Endodermal cell (in vitro differentiated cells): Measurements from ENCODE around the gene MRPS30. TPM values are rescaled to one million over a fixed set of nuclear protein-coding genes. Genes with fewer than 3 reads are reported as not detected.

ENCODE experiments used
- DNase-seq: peaks from one replicate; pipeline ENCODE4 v3.0.0-alpha.2; 2017
- H3K27ac ChIP-seq: 2 replicates; pipeline ENCODE4 v1.5.1; 2013; ENCODE audit warnings: mild to moderate bottlenecking, low read depth, low read length, moderate library complexity
- H3K27me3 ChIP-seq: 2 replicates; pipeline ENCODE4 v1.6.1; 2013; ENCODE audit warnings: mild to moderate bottlenecking, low read length, moderate library complexity; ENCODE audit not compliant: insufficient read depth, control insufficient read depth, poor library complexity, severe bottlenecking
- H3K36me3 ChIP-seq: 2 replicates; pipeline ENCODE4 v1.7.0; 2013; ENCODE audit warnings: mild to moderate bottlenecking, low read length, moderate library complexity; ENCODE audit not compliant: control insufficient read depth, insufficient read depth
- H3K4me1 ChIP-seq: one replicate; pipeline ENCODE4 v1.7.0; 2013; ENCODE audit warnings: low read length; ENCODE audit not compliant: control insufficient read depth, insufficient read depth
- H3K4me3 ChIP-seq: 2 replicates; pipeline ENCODE4 v1.5.1; 2013; ENCODE audit warnings: mild to moderate bottlenecking, low read length, moderate library complexity
- H3K9ac ChIP-seq: 2 replicates; pipeline ENCODE4 v1.6.1; 2013; ENCODE audit warnings: mild to moderate bottlenecking, low read length, moderate library complexity; ENCODE audit not compliant: poor library complexity, severe bottlenecking; ENCODE audit errors: extremely low read depth
- H3K9me3 ChIP-seq: 2 replicates; pipeline ENCODE4 v1.6.1; 2013; ENCODE audit warnings: mild to moderate bottlenecking, low read length, moderate library complexity; ENCODE audit not compliant: control insufficient read depth
- H3K27ac Mint-ChIP-seq: 2 replicates; pipeline ENCODE4 v1.8.0; 2020; ENCODE audit warnings: mixed read lengths
- H3K27me3 Mint-ChIP-seq: 2 replicates; pipeline ENCODE4 v1.8.0; 2021; ENCODE audit warnings: mild to moderate bottlenecking, mixed read lengths; ENCODE audit not compliant: insufficient read depth
- H3K36me3 Mint-ChIP-seq: 2 replicates; pipeline ENCODE4 v1.8.0; 2020; ENCODE audit warnings: low read depth, mixed read lengths
- H3K4me1 Mint-ChIP-seq: 2 replicates; pipeline ENCODE4 v1.8.0; 2020; ENCODE audit warnings: mixed read lengths
- H3K4me3 Mint-ChIP-seq: 2 replicates; pipeline ENCODE4 v1.8.0; 2020; ENCODE audit warnings: mild to moderate bottlenecking, moderate library complexity, mixed read lengths
- H3K9me3 Mint-ChIP-seq: 2 replicates; pipeline ENCODE4 v1.8.0; 2020; ENCODE audit warnings: mild to moderate bottlenecking, mixed read lengths
- CTCF ChIP-seq: fragments of 200-600 bp; sonication (generic); conservative IDR thresholded peaks from 2 replicates; pipeline ENCODE4 v1.5.0; 2021; ENCODE audit warnings: antibody characterized with exemption, mild to moderate bottlenecking
- WGBS, 2 experiments: methylation state at CpG; one replicate each; pipeline versions ENCODE4 v1.1.5 to v1.1.7; 2013; ENCODE audit warnings: missing lambda C conversion rate in 2 of 2, mixed read lengths in 1 of 2; ENCODE audit not compliant: insufficient coverage in 1 of 2, insufficient read length in 1 of 2; 5-methylcytosine and 5-hydroxymethylcytosine counted together
- total RNA-seq, 2 donors: library from RNA; stranded (reverse); fragmentation: NEBNext Ultra II Directional in 1 of 2; extraction: Animal tissue kit (Norgen Biotek cat#: 25700) in 1 of 2; gene quantifications; 2 replicates in 1 of 2; 3 replicates in 1 of 2; pipeline ENCODE4 v1.2.1, GENCODE V29; 2021

The MRPS30 gene
- total RNA-seq, 2 donors from 2014 or later, result 47.1 to 54.2 TPM

- H3K27ac Mint-ChIP-seq, result no peak overlapping the region
- H3K27me3 ChIP-seq, result no peaks in the 10 kb centered on the region
- DNase-seq, result no peak
- H3K9me3 Mint-ChIP-seq, result no peaks in the 10 kb centered on the region
- no peaks in the 10 kb centered on the region for H3K9me3 ChIP-seq
- H3K4me3 Mint-ChIP-seq, result no peak overlapping the region
- H3K27me3 Mint-ChIP-seq, result no peaks in the 10 kb centered on the region
- H3K4me3 ChIP-seq, result no peak overlapping the region
- WGBS, 2 experiments, result 98 to 100% methylated on average over 2 to 4 of the region's 4 CpGs
- no peaks in the 10 kb centered on the region for H3K4me1 Mint-ChIP-seq
- H3K27ac ChIP-seq, result no peak overlapping the region
- H3K4me1 ChIP-seq, result no peaks in the 10 kb centered on the region
- no peaks in the 10 kb centered on the region for H3K36me3 ChIP-seq
- H3K36me3 Mint-ChIP-seq, result no peaks in the 10 kb centered on the region
- no peak for TF ChIP-seq CTCF
- H3K9ac ChIP-seq, result no peak overlapping the region
Measured at GRCh38 chr5:44845777-44846176, 37.0 kb downstream of the MRPS30 start.

- 91 to 97% methylated on average over 5 of the region's 5 CpGs for WGBS, 2 experiments
- no peak for TF ChIP-seq CTCF
- Histone ChIP-seq H3K9ac (no peak overlapping the region), H3K4me1 (no peaks in the 10 kb centered on the region), H3K4me3 (no peak overlapping the region), H3K36me3 (no peaks in the 10 kb centered on the region), H3K9me3 (no peaks in the 10 kb centered on the region), H3K27ac (no peak overlapping the region), H3K27me3 (no peaks in the 10 kb centered on the region)
- H3K4me1 Mint-ChIP-seq, result no peaks in the 10 kb centered on the region
- no peak overlapping the region for H3K4me3 Mint-ChIP-seq
- H3K27me3 Mint-ChIP-seq, result no peaks in the 10 kb centered on the region
- no peak overlapping the region for H3K27ac Mint-ChIP-seq
- no peaks in the 10 kb centered on the region for H3K36me3 Mint-ChIP-seq
- no peaks in the 10 kb centered on the region for H3K9me3 Mint-ChIP-seq
- DNase-seq, result no peak
Measured at GRCh38 chr5:44847206-44847852, 38.6 kb downstream of the MRPS30 start.

- DNase-seq, result no peak
- Histone ChIP-seq H3K9ac (no peak overlapping the region), H3K4me3 (no peak overlapping the region), H3K36me3 (no peaks in the 10 kb centered on the region), H3K9me3 (no peaks in the 10 kb centered on the region), H3K27me3 (no peaks in the 10 kb centered on the region), H3K4me1 (no peaks in the 10 kb centered on the region), H3K27ac (no peak overlapping the region)
- Mint-ChIP-seq H3K4me3 (no peak overlapping the region), H3K36me3 (no peaks in the 10 kb centered on the region), H3K27ac (no peak overlapping the region), H3K9me3 (no peaks in the 10 kb centered on the region), H3K27me3 (no peaks in the 10 kb centered on the region), H3K4me1 (peaks cover 1% of the 10 kb centered on the region)
- WGBS, 2 experiments, result 94% methylated on average over 2 to 3 of the region's 3 CpGs
- no peak for TF ChIP-seq CTCF
Measured at GRCh38 chr5:44860267-44860666, 51.5 kb downstream of the MRPS30 start.
